GM21723 (cell line): ENCODE results near the gene KPRP.

Experiments
- ATAC-seq: cut with Tn5 transposase; IDR thresholded peaks from one replicate; pipeline ENCODE4 v1.9.1; 2021; ENCODE audit warnings: mild to moderate bottlenecking, moderate library complexity; ENCODE audit not compliant: unreplicated experiment

Gene KPRP

GRCh38 chr1:152757747-152758146 is at the start of gene KPRP:
Gene KPRP, plus strand, starts transcription at chr1:152758025. Its CDS starts 1,564 bp downstream, at chr1:152759589.
- ATAC-seq = no peak

GRCh38 chr1:152718238-152718637 is 39.6 kb upstream of the KPRP start:
- no peak for ATAC-seq

- ATAC-seq = no peak
These were observed 32.6 kb upstream of the KPRP start for GRCh38 chr1:152725261-152725660.

GRCh38 chr1:152728986-152729385 is 28.8 kb upstream of the KPRP start:
- ATAC-seq = no peak

GRCh38 chr1:152735648-152736047 is 22.2 kb upstream of the KPRP start:
- ATAC-seq = no peak

GRCh38 chr1:152737997-152738396 is 19.8 kb upstream of the KPRP start:
- ATAC-seq = no peak

- ATAC-seq = no peak
These were observed 18.0 kb upstream of the KPRP start for GRCh38 chr1:152739841-152740240.

GRCh38 chr1:152741656-152742055 is 16.2 kb upstream of the KPRP start:
- no peak for ATAC-seq

GRCh38 chr1:152743371-152744145 is 14.3 kb upstream of the KPRP start:
- no peak for ATAC-seq

GRCh38 chr1:152745289-152745704 is 12.5 kb upstream of the KPRP start:
- ATAC-seq = no peak

GRCh38 chr1:152745765-152746444 is 11.9 kb upstream of the KPRP start:
- no peak for ATAC-seq

GRCh38 chr1:152747831-152748230 is 10.0 kb upstream of the KPRP start:
- no peak for ATAC-seq

- ATAC-seq = no peak
These were observed 5.6 kb upstream of the KPRP start for GRCh38 chr1:152752225-152752624.

- no peak for ATAC-seq
These were observed 4.2 kb upstream of the KPRP start for GRCh38 chr1:152753586-152753985.

- no peak for ATAC-seq
These were observed 953 bp upstream of the KPRP start for GRCh38 chr1:152756872-152757271.

GRCh38 chr1:152758636-152759035 is 811 bp downstream of the KPRP start:
- no peak for ATAC-seq

GRCh38 chr1:152759453-152760173 is 1.8 kb downstream of the KPRP start:
- ATAC-seq = no peak

GRCh38 chr1:152760551-152761190 is 2.8 kb downstream of the KPRP start:
- ATAC-seq = no peak

GRCh38 chr1:152761609-152762213 is 3.9 kb downstream of the KPRP start:
- no peak for ATAC-seq

GRCh38 chr1:152768847-152769533 is 11.2 kb downstream of the KPRP start:
- ATAC-seq = no peak
